Measurements from ENCODE around the gene CXCL12.

The CXCL12 gene

DNA sequence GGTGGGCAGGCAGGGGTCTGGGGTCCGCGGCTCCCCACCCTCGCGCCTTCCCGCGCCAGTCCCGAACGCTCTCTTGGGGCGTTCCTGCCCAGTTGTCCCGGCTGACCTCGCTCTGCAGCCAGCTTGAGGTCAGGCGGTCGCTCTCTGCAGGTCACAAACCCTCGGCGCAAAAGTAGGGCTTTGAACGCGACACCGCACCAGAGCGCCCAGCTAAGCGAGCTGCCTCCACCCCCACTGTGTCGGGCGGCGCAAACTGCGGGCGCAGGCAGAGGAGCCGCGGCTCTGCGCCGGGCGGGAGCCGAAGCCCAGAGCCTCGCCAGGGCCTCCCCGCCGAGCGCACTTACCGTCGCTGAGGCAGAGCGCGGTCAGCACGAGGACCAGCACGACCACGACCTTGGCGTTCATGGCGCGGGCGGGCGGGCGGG, 284 bp downstream of the CXCL12 start:
- peak; percentile 20 for DNase-seq (ENCODE audit: low read depth)

DNA sequence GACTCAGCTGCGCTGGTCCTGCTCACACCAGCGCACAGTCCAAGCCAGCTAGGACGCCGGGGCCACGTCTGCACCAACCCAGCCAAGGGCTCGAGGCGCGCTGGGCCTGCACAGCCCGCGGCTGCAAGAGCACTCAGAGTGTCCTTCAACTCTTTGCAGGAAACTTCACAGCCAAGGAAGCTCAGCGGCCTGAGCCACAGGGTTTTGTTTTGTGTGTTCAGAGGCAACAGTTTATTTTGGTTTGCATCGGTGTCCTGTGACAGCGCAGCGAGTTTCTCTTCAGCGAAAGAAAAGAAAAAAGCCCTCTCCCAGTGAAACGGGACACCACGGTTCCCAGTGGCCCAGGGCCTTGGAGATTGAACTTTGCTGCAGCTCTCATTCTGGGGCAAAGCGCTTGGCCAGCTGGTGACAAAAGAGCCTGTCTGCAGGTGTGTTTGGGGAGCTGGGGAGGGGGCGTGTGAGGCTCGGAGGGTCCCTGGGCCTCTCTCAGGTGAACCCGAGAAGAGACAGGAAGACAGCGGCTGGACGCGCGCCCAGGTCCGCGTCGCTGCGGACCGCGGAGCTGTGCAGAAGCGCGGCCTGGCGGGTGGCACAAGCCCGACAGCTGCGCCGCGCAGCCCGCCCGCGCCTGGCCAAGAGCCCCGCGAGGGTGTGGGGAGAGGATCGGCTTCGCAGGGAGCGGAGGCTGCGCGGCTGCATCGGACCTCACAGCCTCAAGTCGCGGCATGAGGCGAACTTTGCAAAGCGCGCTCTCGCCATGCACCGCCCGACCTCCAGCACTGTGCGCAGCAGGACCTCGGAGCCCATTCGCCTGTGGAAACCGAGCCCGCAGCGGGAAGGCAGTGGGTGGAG, 922 bp downstream of the CXCL12 start:
- DNase-seq (ENCODE audit: low read depth) = peak; percentile 21

DNA sequence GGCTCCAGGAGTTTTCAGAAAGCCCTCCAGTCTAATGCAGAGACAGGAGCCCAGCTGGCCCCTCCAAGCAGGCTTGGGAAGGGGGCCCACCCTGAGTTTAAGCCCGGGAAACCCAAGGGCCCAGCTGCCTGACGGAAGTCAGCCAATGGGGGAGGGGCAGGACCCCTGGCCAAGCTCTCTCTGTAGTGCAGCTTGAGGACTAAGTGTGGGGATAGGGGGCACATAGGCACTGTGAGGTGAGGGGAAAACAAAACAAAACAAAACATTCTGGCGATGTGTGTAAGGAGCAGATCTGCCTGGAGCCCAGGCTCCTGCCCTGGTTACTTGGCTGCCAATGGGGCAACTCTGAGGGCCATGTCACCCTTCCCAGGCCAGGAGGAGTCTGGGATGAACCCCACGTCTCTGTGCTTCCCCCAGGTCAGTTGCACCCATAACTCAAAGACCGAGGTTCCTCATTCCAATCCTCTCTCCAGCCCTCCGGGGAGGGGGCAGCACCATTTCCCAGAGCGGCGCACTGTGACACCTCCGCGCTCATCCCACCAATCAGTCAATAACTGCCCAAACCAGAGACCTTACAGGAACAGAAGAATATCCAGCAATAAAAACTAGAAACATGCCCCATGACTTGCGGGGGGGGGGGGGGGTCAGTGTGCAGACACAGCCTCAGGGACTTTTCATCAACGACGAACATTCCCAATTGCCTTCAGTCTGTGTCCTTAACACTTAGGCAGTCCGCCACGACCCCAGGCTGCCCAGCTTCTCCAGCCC, 1.7 kb downstream of the CXCL12 start:
- no peak for DNase-seq (ENCODE audit: low read depth)

DNA sequence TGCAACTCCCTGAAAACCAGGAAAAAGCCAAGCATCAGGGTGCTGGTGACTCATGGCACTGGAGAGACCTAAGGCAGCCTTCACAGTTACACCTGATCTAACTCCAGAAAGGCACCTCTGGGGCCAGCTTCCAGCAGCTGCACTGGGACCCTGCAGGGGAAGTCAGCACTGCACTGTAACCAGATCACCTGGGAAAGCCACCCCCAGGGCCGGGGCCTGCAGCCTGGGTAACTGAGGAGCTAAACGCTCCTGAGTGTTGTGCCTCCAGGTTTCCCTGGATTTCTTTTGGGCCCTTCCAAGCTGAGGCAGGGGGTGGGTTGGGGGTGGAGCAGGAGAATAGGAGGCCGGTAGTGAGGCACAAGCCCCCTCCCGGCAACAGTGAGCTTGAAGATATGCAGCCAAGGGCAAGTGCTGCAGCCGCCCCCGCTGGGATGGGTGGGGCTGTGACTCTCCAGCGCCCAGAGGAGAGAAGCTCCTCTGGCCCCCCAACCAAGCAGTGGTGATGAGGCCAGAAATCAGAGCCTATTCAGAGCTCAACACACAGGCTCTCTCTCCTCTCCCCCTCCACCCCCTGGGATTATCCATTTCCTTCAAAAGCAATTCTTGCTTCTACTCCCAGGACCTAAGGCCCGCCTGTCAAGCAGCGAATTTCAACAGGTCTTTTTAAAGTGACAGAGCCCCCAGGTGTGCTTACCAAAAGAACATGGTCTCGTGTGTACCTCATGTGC, 2.6 kb downstream of the CXCL12 start:
- DNase-seq (ENCODE audit: low read depth) = no peak

DNA sequence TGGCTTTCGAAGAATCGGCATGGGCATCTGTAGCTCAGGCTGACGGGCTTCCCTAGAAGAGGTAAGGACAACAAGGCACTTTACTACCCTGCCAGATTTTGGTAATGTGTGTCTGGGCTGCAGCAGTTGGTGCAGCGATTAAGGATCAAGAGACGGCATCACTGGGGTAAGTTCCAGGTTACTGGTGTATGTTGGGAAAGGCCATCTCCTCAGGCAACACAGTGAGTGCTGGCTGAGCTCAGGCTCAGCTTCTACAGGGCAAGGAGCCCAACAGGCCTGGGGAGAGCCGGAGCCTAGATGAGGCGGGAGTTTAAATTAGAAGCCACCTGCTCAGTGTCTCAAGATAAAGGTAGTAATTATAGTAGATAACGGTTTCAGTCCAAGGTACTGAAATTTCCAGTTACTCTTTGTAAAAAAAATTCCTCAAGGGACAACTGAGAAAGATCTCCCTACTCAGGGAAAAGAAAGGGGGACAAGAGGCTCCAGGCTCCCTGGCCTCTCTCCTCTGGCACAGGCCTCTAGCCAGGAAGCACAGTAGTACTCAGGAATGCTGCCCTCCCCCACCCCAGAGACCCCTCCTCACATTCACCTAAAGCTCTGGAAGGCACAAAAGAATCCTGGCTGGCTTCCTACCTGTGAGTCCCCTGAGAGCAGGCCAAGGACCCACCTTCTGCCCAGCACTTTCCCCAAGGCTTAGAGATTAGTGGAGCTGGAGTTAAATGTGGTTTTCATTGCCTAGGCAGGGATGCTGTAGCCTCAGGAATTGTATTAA, 3.9 kb downstream of the CXCL12 start:
- no peak for DNase-seq (ENCODE audit: low read depth)

DNA sequence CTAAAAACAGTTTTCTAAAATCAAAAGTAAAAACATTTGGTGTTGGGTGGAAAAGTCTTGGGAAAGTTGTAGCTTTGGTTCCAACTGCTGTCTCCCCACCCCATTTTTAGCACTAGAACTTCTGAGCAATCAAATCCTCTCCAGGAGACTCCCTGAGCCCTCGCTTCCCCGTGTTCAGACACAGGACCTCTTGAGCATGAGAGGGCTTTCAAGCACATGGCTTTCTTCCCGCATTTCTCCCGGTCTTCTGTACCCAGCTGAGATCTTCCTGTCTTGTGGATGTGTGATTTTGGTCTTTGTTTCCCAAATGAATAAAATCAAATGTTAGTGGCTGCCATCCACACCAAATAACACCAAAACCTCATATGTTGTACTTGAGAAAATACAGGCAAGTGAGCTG, 5.0 kb downstream of the CXCL12 start:
- no peak for DNase-seq (ENCODE audit: low read depth)

DNA sequence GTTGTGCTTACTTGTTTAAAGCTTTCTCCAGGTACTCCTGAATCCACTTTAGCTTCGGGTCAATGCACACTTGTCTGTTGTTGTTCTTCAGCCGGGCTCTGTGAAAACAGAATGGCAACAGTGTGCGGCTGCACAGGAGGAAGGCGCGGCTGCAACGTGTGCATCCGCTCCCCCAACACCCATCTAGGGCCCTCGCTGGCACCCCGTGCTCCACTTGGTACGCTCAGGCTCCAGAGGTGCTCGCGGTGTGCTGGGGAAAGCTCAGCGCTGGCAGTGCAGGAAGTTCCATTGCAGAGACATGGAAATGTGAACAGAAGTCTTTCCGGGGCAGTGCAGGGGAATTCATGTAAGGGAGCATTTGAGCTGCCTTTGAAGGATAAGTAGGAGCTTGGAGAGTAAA, 6.3 kb downstream of the CXCL12 start:
- no peak for DNase-seq (ENCODE audit: low read depth)

DNA sequence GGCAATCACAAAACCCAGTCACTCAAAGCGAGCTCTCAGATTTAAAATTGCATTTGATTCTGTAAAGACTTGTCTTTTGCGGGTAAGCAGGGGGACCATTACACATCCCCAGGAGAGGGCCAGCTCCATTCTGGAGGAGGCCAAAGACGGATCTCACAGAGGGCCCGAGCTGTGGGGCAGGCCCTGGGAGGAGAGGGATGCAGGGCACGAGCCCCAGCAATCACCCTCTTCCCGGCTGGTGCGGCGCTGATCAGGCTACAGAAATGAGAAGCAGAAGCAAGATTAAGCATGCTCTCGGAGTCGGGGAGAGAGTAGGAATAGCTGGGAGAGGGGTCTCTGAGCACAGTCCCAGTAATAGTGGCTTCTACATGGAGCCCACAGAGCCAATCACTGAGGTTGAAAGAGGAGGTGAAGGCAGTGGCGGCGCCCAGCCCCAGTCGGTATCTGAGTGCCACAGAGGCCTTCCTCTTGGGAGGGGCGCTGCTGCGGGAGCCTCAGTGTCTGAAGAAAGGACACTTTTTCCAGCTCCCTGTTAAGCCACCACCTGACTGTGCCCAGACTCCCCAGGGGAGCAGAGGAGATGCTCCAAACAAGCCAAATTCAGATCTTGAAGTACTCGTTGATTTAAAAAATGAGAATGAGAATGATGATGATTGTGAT, 7.1 kb downstream of the CXCL12 start:
- DNase-seq (ENCODE audit: low read depth) = no peak

DNA sequence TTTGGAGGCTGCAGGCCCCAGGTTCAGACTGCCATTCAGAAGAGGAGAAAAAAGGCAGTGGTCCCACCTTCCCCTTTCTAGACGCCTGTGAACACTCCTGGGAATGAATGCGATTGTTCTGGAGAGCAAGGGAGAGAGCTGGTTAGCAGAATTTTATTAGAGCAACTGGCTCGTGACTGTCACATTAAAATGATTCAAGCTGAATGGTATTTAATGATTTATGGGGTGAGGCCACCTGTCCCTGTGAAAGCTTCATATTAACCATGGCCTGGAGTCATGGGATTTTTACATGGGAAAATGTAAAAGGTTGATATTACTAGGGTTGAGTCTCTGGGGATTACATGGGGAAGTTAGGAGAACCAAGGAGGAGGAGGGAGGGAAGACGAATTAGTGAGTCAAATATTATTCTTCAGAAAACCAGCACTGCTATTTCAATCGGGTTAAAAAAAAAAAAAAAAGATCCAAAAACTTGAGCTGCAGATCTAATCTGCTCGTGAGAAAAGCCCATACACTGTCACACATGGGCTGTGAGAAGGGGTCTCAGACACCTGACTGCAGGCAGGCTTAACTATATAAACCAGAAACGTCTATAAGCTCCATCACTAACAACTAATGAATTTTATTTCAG, 8.3 kb downstream of the CXCL12 start:
- DNase-seq (ENCODE audit: low read depth) = no peak

DNA sequence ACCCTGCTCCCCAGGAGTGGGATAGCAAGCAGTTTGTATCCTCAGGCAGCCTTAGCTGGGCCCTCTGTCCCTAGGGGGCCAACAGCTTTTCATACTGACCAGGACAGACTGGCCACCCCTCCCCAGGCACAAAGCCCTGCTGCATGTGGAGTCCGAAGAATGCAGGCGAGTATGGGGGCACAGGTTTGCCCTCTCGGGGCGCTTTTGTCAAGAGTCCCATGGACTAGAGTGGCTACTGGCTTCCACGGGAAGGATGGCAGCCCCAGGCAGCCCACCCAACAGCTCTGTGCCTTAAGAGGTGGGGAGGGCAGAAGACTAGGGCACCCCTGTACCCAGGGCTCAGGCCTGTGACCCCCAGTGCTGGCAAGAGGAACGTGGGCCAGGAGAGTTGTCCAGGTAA, 10.7 kb downstream of the CXCL12 start:
- no peak for DNase-seq (ENCODE audit: low read depth)

DNA sequence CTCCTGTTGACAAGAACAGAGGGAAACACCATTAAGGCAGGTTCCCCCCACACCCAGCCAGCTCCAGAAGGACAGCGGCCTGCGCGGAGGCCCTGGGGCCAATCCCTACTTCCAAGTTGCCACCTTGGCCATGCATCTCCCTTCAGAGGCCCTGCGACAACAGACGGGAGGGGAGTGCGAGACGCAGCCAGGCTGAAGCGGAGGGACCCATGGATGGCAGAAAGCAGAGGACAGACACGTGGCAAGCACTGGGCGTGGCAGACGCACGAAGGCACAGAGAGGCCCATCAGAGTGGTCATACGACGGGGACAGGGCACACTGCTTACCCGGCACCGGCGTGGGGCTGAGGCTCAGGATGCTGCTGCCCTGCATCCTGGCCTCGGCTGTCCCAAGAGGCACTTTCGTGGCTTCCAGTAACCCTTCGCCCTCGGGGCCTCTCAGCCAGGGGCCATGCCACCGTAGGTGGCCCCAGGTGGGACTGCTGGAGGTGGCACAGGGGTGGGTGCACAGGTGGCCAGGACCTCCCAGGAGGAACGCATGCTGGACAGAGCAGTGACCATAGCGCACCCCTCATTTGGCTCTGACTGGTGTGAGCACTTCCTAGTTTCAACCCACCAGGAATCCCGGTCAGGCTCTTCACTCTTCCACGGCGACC, 11.4 kb downstream of the CXCL12 start:
- no peak for DNase-seq (ENCODE audit: low read depth)

DNA sequence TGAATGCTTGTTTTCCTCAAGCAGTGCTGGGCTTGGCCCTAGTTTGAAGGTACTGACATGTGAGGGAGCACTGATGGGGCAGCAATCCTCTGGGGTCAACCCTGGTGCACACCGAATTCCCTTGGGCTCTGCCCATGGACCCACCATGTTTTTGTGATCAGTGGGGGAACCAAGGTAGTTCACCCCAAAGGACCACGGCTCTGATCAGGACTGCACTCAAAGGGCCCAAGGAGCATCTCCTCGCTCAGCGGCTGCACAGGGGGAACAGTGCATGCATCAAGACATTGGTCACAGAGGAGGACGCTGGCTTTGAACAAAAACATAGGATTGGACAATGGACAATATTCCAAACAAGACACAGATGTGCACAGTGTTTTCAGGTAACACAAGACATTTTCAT, 12.7 kb downstream of the CXCL12 start:
- DNase-seq (ENCODE audit: low read depth) = no peak

DNA sequence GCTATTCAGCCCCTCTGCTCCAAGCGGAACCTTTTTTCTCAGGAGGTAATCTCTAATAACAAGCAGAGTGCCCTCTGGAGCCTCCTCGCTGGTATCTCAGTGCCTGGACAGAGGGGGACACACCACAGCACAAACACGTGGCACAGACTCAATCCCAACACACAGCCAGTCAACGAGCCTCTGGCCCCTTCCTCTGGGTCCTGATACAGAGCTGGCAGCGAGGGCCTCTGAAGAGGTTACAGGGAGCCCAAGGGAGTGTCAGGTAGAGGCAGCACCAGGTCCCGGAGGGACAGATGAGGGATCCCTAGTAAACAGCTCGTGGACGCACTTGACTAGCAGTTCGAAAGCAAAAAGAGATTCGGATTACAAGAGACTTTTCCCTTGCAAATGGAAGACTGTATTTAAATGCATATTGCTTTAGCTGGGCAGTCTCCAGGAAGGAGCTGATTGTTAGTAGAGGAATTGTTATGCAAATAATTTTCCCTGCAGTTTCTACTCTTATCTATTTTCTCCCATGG, 14.1 kb downstream of the CXCL12 start:
- no peak for DNase-seq (ENCODE audit: low read depth)

DNA sequence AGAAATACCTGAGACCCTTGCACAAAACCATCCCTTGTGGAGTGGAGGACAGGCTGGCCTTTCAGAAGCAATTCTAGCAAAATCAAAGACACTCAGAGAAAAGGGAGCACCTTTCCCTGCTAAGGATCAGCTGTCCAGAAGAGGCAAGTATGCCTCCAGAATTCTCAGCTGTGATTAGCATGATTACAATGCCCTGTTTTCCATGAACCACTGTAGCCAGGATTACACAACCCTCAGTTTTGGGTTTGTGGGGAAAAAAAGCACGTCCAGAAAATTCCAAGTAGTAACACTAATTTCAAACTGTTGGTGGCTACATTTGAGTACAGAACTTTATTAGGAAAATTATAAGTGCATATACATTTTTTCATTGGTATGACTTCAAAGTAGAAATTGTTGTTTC, 15.0 kb downstream of the CXCL12 start:
- DNase-seq (ENCODE audit: low read depth) = peak; percentile 38

DNA sequence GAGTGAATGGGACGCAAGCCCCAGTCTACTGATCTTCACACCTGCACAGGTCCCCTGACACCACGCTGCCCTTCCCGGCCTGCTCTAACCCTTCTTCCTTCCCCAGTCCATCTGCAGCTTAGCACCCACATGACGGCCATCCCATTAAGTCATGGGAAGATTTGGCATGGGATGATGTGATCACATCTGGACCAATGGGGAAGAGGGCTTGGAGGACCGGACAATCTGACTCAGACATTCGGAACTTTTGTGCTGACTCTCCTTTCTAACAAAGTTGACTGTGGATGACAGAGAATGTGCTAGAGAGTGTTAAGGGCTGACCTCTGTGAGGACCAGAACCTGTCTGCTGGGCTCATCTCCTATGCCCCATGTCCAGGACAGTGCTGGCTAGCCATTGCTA, 15.6 kb downstream of the CXCL12 start:
- DNase-seq (ENCODE audit: low read depth) = no peak

DNA sequence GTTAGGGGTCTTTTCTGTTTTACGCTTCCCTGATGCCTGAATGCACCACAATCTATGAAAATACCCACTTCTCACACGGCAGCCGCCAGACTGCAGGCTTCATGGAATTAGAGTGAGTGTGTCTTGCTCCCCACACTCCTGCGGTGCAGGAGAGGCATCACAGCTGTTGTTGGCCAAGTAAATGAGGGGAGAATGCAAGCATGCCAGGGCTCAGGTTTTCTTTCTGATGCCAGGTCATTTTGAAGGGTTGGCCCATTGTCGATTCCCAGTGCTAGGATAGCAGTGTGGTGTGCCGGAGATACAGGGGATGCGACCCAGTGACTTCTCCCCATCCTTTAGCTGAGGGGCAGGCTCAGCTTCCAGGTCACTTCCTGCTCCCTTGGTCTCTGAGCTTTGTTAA, 16.3 kb downstream of the CXCL12 start:
- no peak for DNase-seq (ENCODE audit: low read depth)

DNA sequence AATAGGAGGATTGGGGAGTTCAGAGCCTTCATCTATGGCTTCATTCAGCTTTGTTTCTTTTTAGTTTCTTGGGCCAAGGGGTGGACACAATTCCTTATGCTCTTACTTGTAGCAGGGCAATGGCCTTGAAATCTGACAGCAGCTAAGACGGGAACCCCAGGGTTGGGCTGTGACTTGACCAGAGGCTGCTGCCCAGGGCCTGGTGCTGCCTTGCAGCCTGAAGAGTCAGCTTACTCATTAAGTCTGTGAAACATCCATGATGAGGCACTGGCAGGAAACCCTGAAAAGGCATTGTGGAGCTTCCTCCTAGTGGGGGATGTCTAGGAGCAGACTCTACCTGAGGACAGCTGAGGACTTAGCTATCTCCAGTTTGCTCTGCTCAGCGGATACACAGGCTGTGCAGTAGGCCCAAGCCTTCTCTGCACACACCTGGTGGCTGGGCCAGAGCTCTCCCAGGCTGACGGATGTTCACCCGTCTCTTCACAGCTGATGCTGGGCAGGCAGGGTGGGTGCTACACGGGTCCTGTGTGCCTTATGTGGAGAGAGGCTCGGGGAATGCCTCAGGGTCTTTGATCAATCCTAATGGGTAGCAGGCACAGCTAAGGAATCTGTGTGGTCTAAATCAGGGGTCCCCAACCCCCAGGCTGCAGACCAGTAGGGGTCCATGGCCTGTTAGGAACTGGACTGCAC, 17.8 kb downstream of the CXCL12 start:
- no peak for DNase-seq (ENCODE audit: low read depth)

DNA sequence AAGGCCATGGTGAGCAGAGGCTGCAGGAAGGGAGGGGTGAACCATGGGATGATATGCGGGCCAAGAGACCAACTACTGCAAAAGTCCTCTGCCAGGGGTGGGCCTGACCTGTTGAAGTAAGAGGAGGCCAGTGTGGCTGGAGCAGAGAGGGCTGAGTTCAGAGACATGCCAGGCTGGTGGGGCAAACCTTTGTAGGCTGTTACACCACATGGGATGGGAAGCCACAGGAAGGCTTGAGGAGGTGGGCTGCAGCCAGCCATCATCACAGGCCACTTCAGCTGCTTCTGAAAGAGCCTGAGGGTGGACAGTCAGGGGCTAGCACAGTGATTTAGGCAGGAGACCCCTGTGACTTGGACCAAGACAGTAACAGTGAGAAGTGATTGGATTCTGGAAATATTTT, 20.3 kb downstream of the CXCL12 start:
- DNase-seq (ENCODE audit: low read depth) = no peak

DNA sequence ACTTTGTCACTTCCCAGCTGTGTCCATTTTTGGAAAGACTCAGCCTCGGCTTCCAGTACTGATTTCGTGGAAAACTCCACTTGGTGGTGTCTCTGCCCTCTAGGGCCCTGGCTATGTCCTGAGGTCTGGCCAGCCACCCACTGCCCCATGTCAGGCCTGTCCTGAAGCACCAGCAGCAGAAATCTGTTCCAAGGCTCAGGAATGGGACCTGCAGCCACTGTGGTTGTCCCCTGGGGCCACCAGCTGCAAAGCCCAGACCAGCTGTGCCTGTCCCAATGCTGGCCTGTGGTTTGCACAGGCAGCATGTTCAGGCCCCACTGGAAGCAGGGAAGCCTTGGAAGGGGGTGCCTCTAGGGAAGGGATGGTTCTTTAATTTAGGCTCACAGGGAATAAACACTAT, 21.2 kb downstream of the CXCL12 start:
- no peak for DNase-seq (ENCODE audit: low read depth)
